Ovary (tissue), 3 donors: ENCODE measurements around the gene YOD1.

ENCODE experiments used
- EP300 ChIP-seq: sonication (generic); formaldehyde crosslinking; IDR thresholded peaks from one replicate; pipeline ENCODE4 v1.6.1; 2017; ENCODE audit warnings: antibody characterized with exemption
- POLR2A ChIP-seq: fragments of 450-650 bp; IDR thresholded peaks from one replicate; pipeline ENCODE4 v1.6.1; 2017; ENCODE audit warnings: antibody characterized with exemption, mild to moderate bottlenecking, moderate library complexity
- TF ChIP-seq, protein P1 (sequence below), 3 donors: fragments of 450-650 bp in 2 of 3; fragments of 200-600 bp in 1 of 3; IDR thresholded peaks; one replicate each; pipeline versions ENCODE4 v1.5.1 to v1.8.0; 2016 to 2022; ENCODE audit warnings: antibody characterized with exemption in 3 of 3, mild to moderate bottlenecking in 1 of 3
- donor health status: DM: no; HTN: no; CAD: no.

DNA sequence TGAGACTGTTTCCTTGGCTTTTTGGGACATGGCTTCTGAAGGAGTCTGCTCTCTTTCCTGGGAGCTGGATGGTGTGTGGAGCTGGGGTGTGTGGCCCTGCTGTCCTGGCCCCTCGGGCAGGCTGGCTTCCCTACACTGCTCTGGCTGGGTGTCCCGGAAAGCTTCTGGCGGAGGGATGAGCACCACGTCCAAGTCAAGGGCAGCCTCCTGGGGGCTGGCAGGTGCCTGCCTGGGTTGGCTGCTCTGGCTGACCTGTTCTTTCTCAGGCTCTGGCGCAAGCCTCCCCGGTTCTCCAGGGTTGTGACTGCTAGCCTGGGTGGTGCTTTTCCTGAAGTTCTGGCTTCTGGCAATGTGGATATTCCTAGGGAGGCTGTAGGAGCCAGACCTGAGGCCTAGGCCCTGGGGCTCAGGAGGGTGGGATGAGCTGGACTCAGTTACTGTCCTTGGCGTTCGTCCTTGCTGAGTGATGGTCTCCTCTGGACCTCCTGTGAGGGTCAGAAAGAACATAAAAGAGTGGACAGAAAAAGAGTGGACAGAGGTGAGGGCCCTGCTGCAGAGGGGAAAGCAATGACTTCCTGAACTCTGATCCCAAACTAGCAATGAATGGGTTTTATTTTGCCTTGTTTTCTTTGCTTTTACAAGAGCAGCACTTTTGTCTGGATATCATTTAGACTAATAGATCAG is 27.9 kb downstream of the YOD1 start:
- TF ChIP-seq, protein P1, sequence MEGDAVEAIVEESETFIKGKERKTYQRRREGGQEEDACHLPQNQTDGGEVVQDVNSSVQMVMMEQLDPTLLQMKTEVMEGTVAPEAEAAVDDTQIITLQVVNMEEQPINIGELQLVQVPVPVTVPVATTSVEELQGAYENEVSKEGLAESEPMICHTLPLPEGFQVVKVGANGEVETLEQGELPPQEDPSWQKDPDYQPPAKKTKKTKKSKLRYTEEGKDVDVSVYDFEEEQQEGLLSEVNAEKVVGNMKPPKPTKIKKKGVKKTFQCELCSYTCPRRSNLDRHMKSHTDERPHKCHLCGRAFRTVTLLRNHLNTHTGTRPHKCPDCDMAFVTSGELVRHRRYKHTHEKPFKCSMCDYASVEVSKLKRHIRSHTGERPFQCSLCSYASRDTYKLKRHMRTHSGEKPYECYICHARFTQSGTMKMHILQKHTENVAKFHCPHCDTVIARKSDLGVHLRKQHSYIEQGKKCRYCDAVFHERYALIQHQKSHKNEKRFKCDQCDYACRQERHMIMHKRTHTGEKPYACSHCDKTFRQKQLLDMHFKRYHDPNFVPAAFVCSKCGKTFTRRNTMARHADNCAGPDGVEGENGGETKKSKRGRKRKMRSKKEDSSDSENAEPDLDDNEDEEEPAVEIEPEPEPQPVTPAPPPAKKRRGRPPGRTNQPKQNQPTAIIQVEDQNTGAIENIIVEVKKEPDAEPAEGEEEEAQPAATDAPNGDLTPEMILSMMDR (IDR thresholded peaks at IDR 0.05), result no peak
- TF ChIP-seq POLR2A, result no peak
- TF ChIP-seq EP300, result no peak
